ENCODE measurements around the gene KRT27. TPM values are rescaled to one million over a fixed set of nuclear protein-coding genes. Genes with fewer than 3 reads are reported as not detected.

The KRT27 gene
- total RNA-seq, 1 experiment from 2014 or later, result not detected

DNA sequence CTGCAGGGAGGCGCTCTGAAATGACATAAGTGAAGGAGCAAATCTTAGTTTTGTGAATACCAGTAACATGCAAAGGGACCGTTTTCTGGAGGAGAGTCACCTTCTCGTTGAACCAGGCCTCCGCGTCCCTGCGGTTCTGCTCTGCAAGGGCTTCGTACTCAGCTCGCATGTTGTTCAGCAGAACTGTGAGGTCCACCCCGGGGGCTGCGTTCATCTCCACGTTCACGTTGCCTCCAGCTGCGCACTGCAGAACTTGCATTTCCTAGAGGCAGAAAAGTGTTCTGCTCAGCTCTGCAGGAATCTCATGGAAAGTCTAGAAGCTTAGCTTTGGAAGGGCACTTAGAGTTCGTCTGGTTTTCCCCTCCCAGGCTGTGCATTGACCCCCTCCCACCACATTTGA lies 31.3 kb downstream of the KRT27 start:
- BruUV-seq (replicated peaks), result no TSS peak
- Histone ChIP-seq H3K27ac (ENCODE audit: low read depth, low read length) (no peak overlapping the region), H3K4me2 (ENCODE audit: low read length) (no peak overlapping the region), H3K36me3 (ENCODE audit: control insufficient read depth in 1 of 2, insufficient read depth in 2 of 2, low read length in 2 of 2) (no peaks in the 10 kb centered on the region), H3K4me1 (ENCODE audit: control insufficient read depth in 1 of 2, insufficient read depth in 2 of 2, low read length in 2 of 2) (no peaks in the 10 kb centered on the region), H3K9me3 (ENCODE audit: control insufficient read depth in 1 of 2, insufficient read depth in 1 of 2, low read depth in 1 of 2, low read length in 2 of 2) (no peaks in the 10 kb centered on the region), H3K9ac (ENCODE audit: low read length) (no peak overlapping the region), H3K9me2 (ENCODE audit: insufficient read depth) (no peaks in the 10 kb centered on the region), H3K79me2 (ENCODE audit: insufficient read depth, low read length) (no peaks in the 10 kb centered on the region), H2AFZ (ENCODE audit: low read depth, low read length, poor library complexity, severe bottlenecking) (no peak overlapping the region), H3K4me3 (replicated peaks in 1 of 2; ENCODE audit: low read depth in 1 of 2, low read length in 2 of 2) (no peak overlapping the region), H4K20me1 (ENCODE audit: insufficient read depth) (no peaks in the 10 kb centered on the region), H3K27me3 (ENCODE audit: insufficient read depth, low read length) (no peaks in the 10 kb centered on the region)
- DNase-seq (ENCODE audit: low read depth, low spot score), result no peak
- POLR2A ChIA-PET, result no interaction called here
- no peak for ATAC-seq
- intact Hi-C loops (cut with micrococcal nuclease), result no loop called here
- TF ChIP-seq POLR2A (IDR thresholded peaks at IDR 0.05; ENCODE audit: borderline replicate concordance, extremely low read depth, insufficient read depth, insufficient read length), result no peak
- no peak for TF ChIP-seq YY1 (IDR thresholded peaks at IDR 0.05; ENCODE audit: extremely low read depth, insufficient replicate concordance, low read depth, low read length)
- no peak for TF ChIP-seq SP1 (IDR thresholded peaks at IDR 0.05; ENCODE audit: low read depth)
- TF ChIP-seq ZNF274 (IDR thresholded peaks at IDR 0.05; ENCODE audit: low read depth, low read length), result no peak
- no peak for TF ChIP-seq ZFX (IDR thresholded peaks at IDR 0.05)
- no peak for TF ChIP-seq CTCF (IDR thresholded peaks at IDR 0.05 in 2 of 3, conservative IDR thresholded peaks at IDR 0.05 in 1 of 3; ENCODE audit: borderline replicate concordance in 1 of 3, insufficient read depth in 1 of 3, low read depth in 2 of 3, low read length in 2 of 3)
- TF ChIP-seq EGR1 (IDR thresholded peaks at IDR 0.05; ENCODE audit: low read depth), result no peak
- TF ChIP-seq ELF1 (IDR thresholded peaks at IDR 0.05; ENCODE audit: borderline replicate concordance, low read depth), result no peak
- no peak for TF ChIP-seq CEBPB (IDR thresholded peaks at IDR 0.05; ENCODE audit: low read depth)
- CTCF ChIA-PET, result no interaction called here
- RAD21 ChIA-PET (ENCODE audit: low non-redundant PET in 1 of 2, low total read pairs in 2 of 2, uncharacterized antibody in 2 of 2, unreplicated experiment in 2 of 2), result no interaction called here

GRCh38 chr17:40750391-40750790 lies 32.0 kb downstream of the KRT27 start:
- Histone ChIP-seq H3K27ac (ENCODE audit: low read depth, low read length) (no peak overlapping the region), H3K9ac (ENCODE audit: low read length) (no peak overlapping the region), H3K4me1 (ENCODE audit: control insufficient read depth in 1 of 2, insufficient read depth in 2 of 2, low read length in 2 of 2) (no peaks in the 10 kb centered on the region), H3K27me3 (ENCODE audit: insufficient read depth, low read length) (no peaks in the 10 kb centered on the region), H4K20me1 (ENCODE audit: insufficient read depth) (no peaks in the 10 kb centered on the region), H3K9me3 (ENCODE audit: control insufficient read depth in 1 of 2, insufficient read depth in 1 of 2, low read depth in 1 of 2, low read length in 2 of 2) (no peaks in the 10 kb centered on the region), H3K36me3 (ENCODE audit: control insufficient read depth in 1 of 2, insufficient read depth in 2 of 2, low read length in 2 of 2) (no peaks in the 10 kb centered on the region), H2AFZ (ENCODE audit: low read depth, low read length, poor library complexity, severe bottlenecking) (no peak overlapping the region), H3K79me2 (ENCODE audit: insufficient read depth, low read length) (no peaks in the 10 kb centered on the region), H3K4me3 (replicated peaks in 1 of 2; ENCODE audit: low read depth in 1 of 2, low read length in 2 of 2) (no peak overlapping the region), H3K4me2 (ENCODE audit: low read length) (no peak overlapping the region), H3K9me2 (ENCODE audit: insufficient read depth) (no peaks in the 10 kb centered on the region)
- no TSS peak for BruUV-seq (replicated peaks)
- intact Hi-C loops (cut with micrococcal nuclease), result no loop called here
- ChIA-PET CTCF (no interaction called here), RAD21 (ENCODE audit: low non-redundant PET in 1 of 2, low total read pairs in 2 of 2, uncharacterized antibody in 2 of 2, unreplicated experiment in 2 of 2) (no interaction called here), POLR2A (no interaction called here)
- ATAC-seq (no peak), DNase-seq (ENCODE audit: low read depth, low spot score) (no peak)
- no peak for TF ChIP-seq MAX (IDR thresholded peaks at IDR 0.05)
- no peak for TF ChIP-seq CBX3 (IDR thresholded peaks at IDR 0.05; ENCODE audit: low read depth)
- no peak for TF ChIP-seq CTCF (IDR thresholded peaks at IDR 0.05 in 2 of 3, conservative IDR thresholded peaks at IDR 0.05 in 1 of 3; ENCODE audit: borderline replicate concordance in 1 of 3, insufficient read depth in 1 of 3, low read depth in 2 of 3, low read length in 2 of 3)
- no peak for TF ChIP-seq SIN3A (IDR thresholded peaks at IDR 0.05; ENCODE audit: low read depth)
- no peak for TF ChIP-seq JUND (IDR thresholded peaks at IDR 0.05)
- no peak for TF ChIP-seq TCF7L2 (IDR thresholded peaks at IDR 0.05; ENCODE audit: borderline replicate concordance, extremely low read depth, insufficient read depth, insufficient read length)
- no peak for TF ChIP-seq SRF (IDR thresholded peaks at IDR 0.05; ENCODE audit: low read depth)
- TF ChIP-seq ELF1 (IDR thresholded peaks at IDR 0.05; ENCODE audit: borderline replicate concordance, low read depth), result no peak
- no peak for TF ChIP-seq POLR2AphosphoS5 (IDR thresholded peaks at IDR 0.05; ENCODE audit: low read depth, low read length)

Measured in HCT116 (cell line).